ENCODE data around the gene GBP5.
"Not testable (repeated sequence)": the region's sequence is repeated elsewhere in the genome, so short reads cannot be mapped to it uniquely, and the experiment has no call there.

GBP5 gene

GRCh38 chr1:89284078-89284763 lies 11.6 kb upstream of the GBP5 start:
- DNase-seq (ENCODE audit: low read depth): not testable (repeated sequence)

DNA sequence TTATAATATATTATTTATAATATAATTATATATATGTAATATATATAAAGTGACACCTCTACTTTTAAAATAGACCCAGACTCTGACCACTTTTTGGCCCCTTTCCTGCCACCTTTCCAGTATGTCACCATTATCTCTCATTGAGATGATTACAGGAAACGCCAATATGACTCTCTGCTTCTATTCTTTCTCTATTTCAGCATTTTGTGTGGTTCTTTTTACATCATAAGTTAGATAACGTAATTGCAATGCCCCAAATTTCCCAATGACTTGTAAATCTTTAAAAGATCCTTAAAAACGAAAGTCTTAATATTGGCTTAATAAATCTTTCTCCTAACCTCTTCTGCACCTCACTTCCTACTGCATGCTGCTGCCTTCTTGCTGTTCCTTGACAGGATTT lies 8.1 kb upstream of the GBP5 start:
- no peak for DNase-seq (ENCODE audit: low read depth)

DNA sequence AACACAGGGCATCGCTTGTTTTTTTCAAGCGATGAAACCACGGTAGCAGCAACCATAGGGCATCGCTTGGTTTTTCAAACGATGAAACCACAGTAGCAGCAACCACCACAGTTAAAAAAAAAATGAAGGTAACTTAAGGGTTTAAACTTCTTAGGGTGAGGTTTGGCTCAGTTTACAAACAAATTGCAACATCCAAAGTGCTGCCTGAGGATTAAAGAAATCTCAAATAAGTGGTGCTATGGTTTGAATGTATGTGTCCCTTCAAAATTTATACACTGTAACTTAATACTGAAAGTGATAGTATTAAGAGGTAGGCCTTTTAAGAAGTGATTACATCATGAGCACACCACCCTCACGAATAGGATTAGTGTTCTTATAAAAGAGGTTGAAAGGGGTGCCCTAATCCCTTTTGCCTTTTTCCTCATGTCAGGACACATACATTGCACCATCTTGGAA lies 6.4 kb upstream of the GBP5 start:
- no peak for DNase-seq (ENCODE audit: low read depth)

GRCh38 chr1:89277725-89278124 lies 5.1 kb upstream of the GBP5 start:
- no peak for DNase-seq (ENCODE audit: low read depth)

DNA sequence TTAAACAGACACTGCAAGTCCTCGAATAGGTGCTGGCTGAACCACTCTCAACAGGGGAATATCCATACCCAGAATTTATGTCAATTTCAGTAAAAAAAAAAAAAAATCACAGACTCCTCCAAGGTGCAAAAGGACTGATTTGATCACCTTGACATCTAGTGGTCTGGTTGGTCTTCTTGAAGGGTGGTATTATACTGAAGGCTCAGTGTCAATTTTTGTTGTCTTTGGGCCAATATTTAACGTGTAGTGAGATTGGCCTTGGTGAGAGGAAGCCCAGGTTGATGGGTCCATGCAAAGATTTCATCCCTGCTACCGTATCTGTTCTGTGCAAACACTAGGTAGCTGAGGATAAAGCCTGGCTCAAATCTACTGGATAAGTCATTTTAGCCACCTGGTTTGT lies 4.0 kb upstream of the GBP5 start:
- no peak for DNase-seq (ENCODE audit: low read depth)

DNA sequence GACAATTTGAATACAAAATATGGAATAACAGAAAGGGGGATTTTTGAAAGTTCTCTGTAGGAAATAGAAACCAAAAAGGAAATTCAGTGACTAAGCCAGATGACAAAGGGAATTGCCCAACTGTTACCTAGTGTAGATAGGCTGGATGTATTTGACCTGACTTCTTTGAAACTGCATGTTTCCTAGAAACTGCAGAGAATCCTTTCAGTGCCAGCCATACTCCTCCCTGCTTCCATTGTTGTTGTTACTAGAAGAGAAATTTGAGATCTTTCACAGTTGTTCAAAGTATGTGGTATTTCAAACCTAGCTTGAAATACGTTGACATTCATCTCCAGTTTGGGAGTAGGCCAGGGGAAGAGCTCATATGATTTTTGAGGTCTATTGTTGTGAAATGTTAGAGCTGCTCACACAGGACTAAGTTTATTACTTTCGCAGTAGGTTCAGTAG lies 1.8 kb upstream of the GBP5 start:
- no peak for DNase-seq (ENCODE audit: low read depth)

DNA sequence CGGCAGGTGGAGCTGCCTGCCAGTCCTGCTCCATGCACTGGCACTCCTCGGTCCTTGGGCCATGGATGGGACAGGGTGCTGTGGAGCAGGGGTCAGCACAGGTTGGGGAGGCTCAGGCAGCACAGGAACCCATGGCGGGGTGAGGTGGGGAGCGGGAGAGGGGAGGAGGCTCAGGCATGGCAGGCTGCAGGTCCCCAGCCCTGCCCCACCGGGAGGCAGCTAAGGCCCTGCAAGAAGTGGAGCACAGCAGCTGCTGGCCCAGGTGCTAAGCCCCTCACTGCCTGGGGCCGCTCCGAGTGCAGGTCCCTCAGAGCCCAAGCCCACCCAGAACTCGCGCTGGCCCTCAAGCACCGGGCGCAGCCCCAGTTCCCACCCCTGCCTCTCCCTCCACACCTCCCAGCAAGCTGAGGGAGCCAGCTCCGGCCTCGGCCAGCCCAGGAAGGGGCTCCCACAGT lies 691 bp upstream of the GBP5 start:
- no peak for DNase-seq (ENCODE audit: low read depth)

DNA sequence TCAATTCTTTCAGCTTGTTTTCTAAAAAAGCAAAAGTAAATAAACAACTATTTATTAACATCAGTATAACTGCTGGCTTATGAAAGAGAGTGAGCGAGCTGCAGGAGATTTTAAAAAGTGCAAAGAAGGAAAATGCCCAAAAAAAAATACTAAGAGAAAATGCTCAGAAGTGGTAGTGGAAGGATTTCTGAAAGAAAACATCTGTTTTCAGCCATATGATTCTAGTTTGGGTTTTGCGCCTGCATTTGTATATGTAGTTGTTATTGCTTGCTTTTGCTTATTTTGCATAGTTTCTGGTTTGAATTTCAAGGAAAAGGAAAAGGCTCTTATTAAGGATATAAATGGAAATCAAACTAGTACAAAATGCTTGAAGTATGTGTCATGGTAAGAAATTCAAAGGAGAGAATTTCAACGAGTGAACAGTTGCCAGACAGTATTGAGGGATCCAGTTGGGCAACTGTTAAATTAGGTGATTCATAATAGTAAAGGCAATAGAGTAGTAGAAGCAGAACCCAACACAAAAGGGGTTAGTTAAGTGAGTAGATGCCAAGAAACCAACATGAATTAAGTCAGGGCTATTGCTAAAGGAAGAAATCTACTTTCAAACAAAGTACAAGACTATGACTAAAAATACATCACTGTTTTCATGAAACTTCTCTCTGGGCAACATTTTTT lies 1.2 kb downstream of the GBP5 start:
- DNase-seq (ENCODE audit: low read depth): no peak

DNA sequence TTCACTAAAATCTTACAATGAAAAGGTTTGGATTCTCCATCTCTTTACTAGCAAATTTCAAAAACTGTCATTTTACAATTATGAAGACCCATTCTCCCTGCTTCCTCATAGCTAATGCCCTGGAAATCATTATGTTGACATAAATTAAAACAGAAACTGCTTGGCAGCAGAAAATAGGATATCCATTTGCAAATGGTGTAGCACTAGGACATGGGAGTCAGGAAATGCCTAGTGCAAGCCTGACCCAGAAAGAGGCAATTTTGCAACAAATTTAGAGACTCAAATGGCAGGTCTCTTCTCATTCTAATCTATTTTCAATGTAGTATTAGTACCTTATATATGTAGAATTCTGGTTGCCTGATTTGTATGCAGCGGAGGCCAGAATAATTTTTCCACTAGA lies 2.2 kb downstream of the GBP5 start:
- DNase-seq (ENCODE audit: low read depth): no peak

- no peak for DNase-seq (ENCODE audit: low read depth)
Measured at GRCh38 chr1:89269277-89269676, 3.4 kb downstream of the GBP5 start.

DNA sequence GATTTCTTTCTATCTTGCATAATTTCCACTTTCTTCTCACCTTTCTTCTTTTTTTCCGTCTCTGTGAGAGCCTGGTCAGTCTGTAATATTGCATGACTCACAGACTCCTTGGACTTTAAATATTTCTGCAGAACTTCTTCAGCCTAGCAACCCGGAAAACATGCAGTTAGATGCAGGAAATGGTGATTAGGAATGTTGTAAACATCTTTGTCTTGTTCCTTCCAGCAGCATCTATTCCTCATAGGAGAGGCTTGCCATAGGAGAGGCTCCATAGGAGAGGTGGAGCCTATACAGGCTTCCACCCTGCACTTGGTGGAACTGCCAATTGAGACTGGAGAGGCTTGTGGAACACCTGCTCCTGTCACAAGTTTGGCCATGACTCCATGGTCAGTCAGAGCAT lies 10.0 kb downstream of the GBP5 start:
- DNase-seq (ENCODE audit: low read depth): no peak

DNA sequence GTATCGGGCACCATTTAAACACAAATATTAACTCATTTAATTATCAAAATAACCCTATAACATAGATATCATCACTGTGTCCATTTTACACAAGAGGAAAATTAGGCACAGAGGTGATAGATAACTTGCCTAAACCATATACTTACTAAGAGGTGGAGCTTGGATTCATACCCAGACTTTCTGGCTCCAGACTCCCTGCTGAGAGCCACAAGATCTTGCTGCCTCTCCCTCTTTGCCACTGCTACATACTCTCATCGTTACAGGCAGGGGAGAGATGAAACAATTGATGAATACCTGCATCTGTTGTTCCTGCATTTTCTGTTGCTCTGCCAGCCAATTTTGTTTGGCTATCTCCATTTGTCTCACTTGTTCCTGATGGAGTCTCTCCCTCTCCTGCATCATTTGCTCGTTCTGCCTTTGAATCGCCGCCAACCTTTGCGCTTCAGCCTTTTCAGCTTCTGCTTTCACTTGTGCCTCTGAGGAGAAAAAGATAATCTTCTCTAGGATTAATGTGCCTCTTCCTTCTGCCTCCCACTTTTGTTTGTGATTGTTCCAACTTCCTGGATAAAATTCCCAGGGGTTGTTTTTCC lies 10.6 kb downstream of the GBP5 start:
- no peak for DNase-seq (ENCODE audit: low read depth)

- DNase-seq (ENCODE audit: low read depth): no peak
Measured at GRCh38 chr1:89260566-89261255, 11.9 kb downstream of the GBP5 start.

- DNase-seq (ENCODE audit: low read depth): no peak
Measured at GRCh38 chr1:89260042-89260441, 12.6 kb downstream of the GBP5 start.

DNA sequence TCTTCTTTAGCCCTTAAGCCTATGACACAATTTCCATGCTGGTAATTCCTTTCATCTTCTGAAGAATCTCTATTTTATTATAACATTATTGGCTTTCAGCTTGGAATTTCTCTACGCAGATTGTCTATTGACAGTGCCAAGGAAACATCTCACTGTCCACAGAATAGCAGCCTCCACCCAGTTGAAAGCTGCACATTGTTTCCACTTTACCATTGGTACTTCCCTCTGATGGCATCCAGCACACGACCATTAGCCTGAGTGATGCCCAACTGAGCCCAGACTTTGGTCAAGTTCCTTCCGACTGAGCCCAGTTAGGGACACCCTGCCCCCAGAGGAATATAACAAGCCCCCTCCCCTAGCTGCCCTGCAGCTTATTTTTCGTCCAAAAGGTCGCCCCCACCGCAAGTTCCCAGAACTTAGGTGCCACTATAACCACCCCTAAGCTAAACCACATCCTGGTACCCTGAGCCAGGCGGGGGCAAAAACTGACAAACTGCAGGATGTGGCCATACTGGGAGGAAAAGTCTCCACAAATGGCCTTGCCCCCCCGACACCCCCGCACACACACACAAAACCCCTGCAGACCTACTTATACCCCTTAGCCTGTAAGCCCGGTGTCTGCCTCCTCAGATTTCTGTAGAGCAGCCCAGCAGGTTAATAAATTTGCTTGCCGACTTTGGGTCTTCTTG lies 13.2 kb downstream of the GBP5 start:
- no peak for DNase-seq (ENCODE audit: low read depth)

DNA sequence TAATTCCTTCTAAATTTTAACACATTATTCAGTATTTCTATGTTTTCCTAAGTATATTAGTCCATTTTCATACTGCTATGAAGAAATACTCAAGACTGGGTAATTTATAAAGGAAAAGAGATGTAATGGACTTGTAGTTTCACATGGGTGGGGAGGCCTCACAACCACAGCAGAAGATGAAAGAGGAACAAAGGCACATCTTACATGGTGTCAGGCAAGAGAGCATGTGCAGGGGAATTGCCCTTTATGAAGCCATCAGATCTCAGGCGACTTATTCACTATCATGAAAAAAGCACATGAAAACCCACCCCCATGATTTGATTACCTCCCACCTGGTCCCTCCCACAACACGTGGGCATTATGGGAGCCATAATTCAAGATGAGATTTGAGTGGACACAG lies 15.6 kb downstream of the GBP5 start:
- DNase-seq (ENCODE audit: low read depth): no peak

DNA sequence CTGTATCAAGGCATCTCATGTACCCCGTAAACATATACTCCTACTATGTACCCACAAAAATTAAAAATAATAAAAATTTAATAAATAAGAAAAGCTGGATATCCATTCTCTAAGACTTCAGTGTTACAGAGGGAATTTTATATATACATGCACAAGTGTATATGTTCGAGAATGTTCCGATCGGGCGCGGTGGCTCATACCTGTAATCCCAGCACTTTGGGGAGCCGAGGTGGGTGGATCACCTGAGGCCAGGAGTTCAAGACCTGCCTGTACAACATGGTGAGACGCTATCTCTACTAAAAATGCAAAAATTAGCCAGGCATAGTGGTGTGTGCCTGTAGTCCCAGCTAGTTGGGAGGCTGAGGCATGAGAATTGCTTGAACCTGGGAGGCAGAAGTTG lies 17.1 kb downstream of the GBP5 start:
- not testable (repeated sequence) for DNase-seq (ENCODE audit: low read depth)

DNA sequence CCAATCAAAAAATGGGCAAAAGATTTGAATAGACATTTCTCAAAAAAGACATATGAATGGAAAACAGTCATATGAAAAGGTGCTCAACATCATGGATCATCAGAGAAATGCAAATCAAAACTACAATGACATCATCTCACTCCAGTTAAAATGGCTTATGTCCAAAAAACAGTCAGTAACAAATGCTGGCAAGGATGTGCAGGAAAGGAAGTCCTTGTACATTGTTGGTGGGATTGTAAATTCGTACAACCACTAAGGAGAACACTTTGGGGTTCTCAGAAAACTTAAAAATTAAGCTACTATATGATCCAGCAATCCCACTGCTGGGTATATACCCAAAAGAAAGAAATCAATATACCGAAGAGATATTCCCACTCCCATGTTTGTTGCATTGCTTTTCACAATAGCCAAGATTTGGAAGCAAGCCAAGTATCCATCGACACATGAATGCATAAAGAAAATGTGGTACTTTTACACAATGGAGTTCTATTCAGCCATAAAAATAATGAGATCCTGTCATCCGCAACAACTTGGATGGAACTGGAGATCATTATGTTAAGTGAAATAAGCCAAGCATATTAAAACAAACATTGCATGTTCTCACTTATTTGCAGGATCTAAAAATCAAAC lies 17.9 kb downstream of the GBP5 start:
- DNase-seq (ENCODE audit: low read depth): no peak

DNA sequence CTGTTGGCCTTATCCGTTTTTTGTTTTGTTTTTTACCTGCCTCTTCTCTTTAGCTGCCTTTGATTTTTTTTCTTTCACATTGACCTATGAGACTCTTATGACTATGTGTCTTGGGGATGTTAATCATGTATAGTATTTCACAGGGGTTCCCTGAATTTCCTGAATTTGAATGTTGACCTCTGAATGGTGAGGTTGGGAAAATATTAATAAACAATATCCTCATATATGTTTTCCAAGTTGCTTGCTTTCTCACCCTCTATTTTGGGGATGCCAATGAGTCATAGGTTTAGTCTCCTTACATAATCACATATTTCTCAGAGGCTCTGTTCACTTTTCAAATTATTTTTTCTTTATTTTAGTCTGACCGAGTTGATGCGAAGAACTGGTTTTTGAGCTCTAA lies 29.6 kb downstream of the GBP5 start:
- no peak for DNase-seq (ENCODE audit: low read depth)
